Activated CD4-positive, alpha-beta T cell treated with anti-CD3 and anti-CD28 coated beads for 36 hours (primary cell): ENCODE data around the gene GRID1. TPM values are rescaled to one million over a fixed set of nuclear protein-coding genes. Genes with fewer than 3 reads are reported as not detected.

Experiments
- ATAC-seq: fragments of 200-7000 bp; cut with Tn5 transposase; one replicate; pipeline ENCODE4 v1.10.0; 2021; ENCODE audit warnings: mild to moderate bottlenecking, moderate library complexity
- CTCF ChIA-PET: fragments of 350-600 bp; sonication (Branson Sonifier 250); formaldehyde crosslinking; loops from one replicate; lab custom pipeline; 2021; ENCODE audit warnings: antibody characterized with exemption; lab: Charles Lee
- POLR2A ChIA-PET: fragments of 350-600 bp; sonication (Branson Sonifier 250); formaldehyde crosslinking; loops from one replicate; lab custom pipeline; 2021; ENCODE audit warnings: antibody characterized with exemption, inconsistent platforms; lab: Charles Lee
- DNase-seq: peaks from one replicate; pipeline ENCODE4 v3.0.0-alpha.2; 2020
- H3K27ac Mint-ChIP-seq: one replicate; pipeline ENCODE4 v1.8.0; 2021; ENCODE audit warnings: mixed read lengths
- H3K27me3 Mint-ChIP-seq: one replicate; pipeline ENCODE4 v1.8.0; 2021; ENCODE audit warnings: mixed read lengths
- H3K36me3 Mint-ChIP-seq: one replicate; pipeline ENCODE4 v1.8.0; 2021; ENCODE audit warnings: low read depth, mixed read lengths
- H3K4me1 Mint-ChIP-seq: one replicate; pipeline ENCODE4 v1.8.0; 2021; ENCODE audit warnings: mixed read lengths
- H3K4me3 Mint-ChIP-seq: one replicate; pipeline ENCODE4 v1.8.0; 2021; ENCODE audit warnings: mild to moderate bottlenecking, moderate library complexity, mixed read lengths
- H3K9me3 Mint-ChIP-seq: one replicate; pipeline ENCODE4 v1.8.0; 2021; ENCODE audit warnings: low read depth, mixed read lengths
- intact Hi-C, 2 experiments: fragments of 100-400 bp; cut with DNase I in 1 of 2; cut with micrococcal nuclease in 1 of 2; formaldehyde crosslinking; loops; one replicate each; pipeline versions ENCODE4 v1.14.2 to v1.15.1; 2022 to 2024; cut with DNase I, micrococcal nuclease
- total RNA-seq, 2 experiments: library from RNA; stranded (reverse); gene quantifications; one replicate each; pipeline ENCODE4 v1.2.3, GENCODE V29; 2021

GRID1 gene
- total RNA-seq, 2 experiments from 2014 or later, result not detected

DNA sequence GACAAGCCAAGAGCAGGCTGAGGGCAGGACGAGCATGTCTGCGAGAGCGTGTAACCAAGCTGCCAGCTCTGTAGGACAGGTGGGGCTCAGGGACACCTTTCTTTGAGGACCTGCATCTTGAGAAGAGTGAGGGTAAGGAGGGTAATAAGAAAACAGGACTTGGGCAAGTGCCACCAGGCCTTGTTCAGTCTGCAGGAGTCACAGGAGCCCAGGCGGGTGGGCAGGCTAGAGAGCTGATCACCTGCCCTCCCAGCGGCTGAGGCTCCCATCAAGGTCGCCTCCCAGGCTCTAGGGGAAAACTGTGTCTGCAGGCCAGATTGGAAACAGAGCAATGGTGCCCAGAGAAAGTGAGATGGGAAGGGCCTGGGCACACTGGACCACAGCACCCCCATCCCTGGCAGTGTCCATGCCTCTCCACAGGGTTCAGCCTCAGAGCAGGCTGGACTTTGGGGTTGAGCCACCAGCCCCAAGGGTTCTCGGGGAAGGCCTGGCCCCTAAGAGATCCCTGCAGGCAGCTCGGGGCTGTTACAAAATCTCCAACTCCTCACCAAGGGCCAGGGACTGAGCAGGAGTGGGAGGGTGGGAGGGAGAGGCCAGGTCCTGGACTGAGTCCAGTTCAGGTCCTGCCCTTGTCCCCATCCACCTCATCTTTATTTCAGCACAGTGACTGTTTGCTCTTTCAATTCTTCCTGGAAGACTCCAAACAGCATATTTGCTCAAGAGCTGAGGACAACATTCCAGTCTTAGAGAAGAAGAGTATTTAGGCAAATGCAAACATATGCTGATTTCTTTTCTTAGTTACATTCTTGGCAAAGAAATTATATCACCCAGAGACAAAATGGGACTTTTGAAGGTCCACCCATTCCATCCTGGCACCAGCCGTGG is 161.9 kb downstream of the GRID1 start:
- CTCF ChIA-PET, result no interaction called here
- H3K36me3 Mint-ChIP-seq, result no peaks in the 10 kb centered on the region
- peaks cover 4% of the 10 kb centered on the region for H3K27me3 Mint-ChIP-seq
- POLR2A ChIA-PET, result no interaction called here
- intact Hi-C loops, result no loop called here
- H3K9me3 Mint-ChIP-seq, result no peaks in the 10 kb centered on the region
- H3K4me3 Mint-ChIP-seq, result no peak overlapping the region
- no peak overlapping the region for H3K27ac Mint-ChIP-seq
- no peak for DNase-seq
- no peak for ATAC-seq
- no peaks in the 10 kb centered on the region for H3K4me1 Mint-ChIP-seq

- POLR2A ChIA-PET, result no interaction called here
- H3K9me3 Mint-ChIP-seq, result no peaks in the 10 kb centered on the region
- no peak overlapping the region for H3K4me3 Mint-ChIP-seq
- no peak for ATAC-seq
- H3K27me3 Mint-ChIP-seq, result peaks cover 4% of the 10 kb centered on the region
- H3K36me3 Mint-ChIP-seq, result no peaks in the 10 kb centered on the region
- H3K27ac Mint-ChIP-seq, result no peak overlapping the region
- DNase-seq, result peak; percentile 46
- H3K4me1 Mint-ChIP-seq, result no peaks in the 10 kb centered on the region
- CTCF ChIA-PET, result interaction anchor here (0.7 kb wide), 1 partner anchor 18 kb away, joined by 3 read pairs; no protein-coding TSS in a partner anchor
- intact Hi-C loops, result no loop called here
Observed at GRCh38 chr10:86203162-86203905, 163.3 kb downstream of the GRID1 start.

- no peak overlapping the region for H3K4me3 Mint-ChIP-seq
- H3K36me3 Mint-ChIP-seq, result no peaks in the 10 kb centered on the region
- no peaks in the 10 kb centered on the region for H3K9me3 Mint-ChIP-seq
- no peaks in the 10 kb centered on the region for H3K4me1 Mint-ChIP-seq
- POLR2A ChIA-PET, result no interaction called here
- no peak for ATAC-seq
- no peak overlapping the region for H3K27ac Mint-ChIP-seq
- peaks cover 4% of the 10 kb centered on the region for H3K27me3 Mint-ChIP-seq
- DNase-seq, result no peak
- CTCF ChIA-PET, result interaction anchor here (0.8 kb wide), 1 partner anchor 173 kb away, joined by 5 read pairs; no protein-coding TSS in a partner anchor
- intact Hi-C loops, result no loop called here
Observed at GRCh38 chr10:86202226-86202735, 164.3 kb downstream of the GRID1 start.

DNA sequence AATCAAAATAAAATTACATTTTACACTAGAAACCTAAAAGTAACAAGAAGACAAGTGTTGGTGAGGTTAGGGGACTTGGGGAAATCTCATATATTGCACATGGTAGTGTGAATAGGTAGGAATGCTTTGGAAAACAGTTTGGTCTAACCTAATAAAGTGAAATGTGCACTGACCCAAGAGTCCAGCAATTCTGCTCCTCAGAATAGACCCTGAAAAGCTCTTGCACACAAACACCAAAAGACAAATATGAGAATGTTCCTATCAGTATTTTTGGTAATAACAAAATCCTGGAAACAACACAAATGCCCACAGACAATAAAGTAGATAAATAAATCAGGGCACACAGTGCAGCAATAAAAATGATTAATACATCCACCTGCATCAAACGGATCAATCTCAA is 165.7 kb downstream of the GRID1 start:
- peaks cover 5% of the 10 kb centered on the region for H3K27me3 Mint-ChIP-seq
- CTCF ChIA-PET, result no interaction called here

GRCh38 chr10:86200269-86200668 is 166.3 kb downstream of the GRID1 start:
- no peak overlapping the region for H3K4me3 Mint-ChIP-seq
- CTCF ChIA-PET, result no interaction called here
- POLR2A ChIA-PET, result no interaction called here
- no peak overlapping the region for H3K27ac Mint-ChIP-seq
- ATAC-seq, result no peak
- H3K4me1 Mint-ChIP-seq, result no peaks in the 10 kb centered on the region
- H3K9me3 Mint-ChIP-seq, result no peaks in the 10 kb centered on the region
- intact Hi-C loops, result no loop called here
- no peak for DNase-seq
- H3K27me3 Mint-ChIP-seq, result peaks cover 5% of the 10 kb centered on the region
- no peaks in the 10 kb centered on the region for H3K36me3 Mint-ChIP-seq

More for the DNA sequence above, 165.7 kb downstream of the GRID1 start:
- H3K27ac Mint-ChIP-seq, result no peak overlapping the region
- no peaks in the 10 kb centered on the region for H3K36me3 Mint-ChIP-seq
- intact Hi-C loops, result no loop called here
- H3K4me3 Mint-ChIP-seq, result no peak overlapping the region
- no peaks in the 10 kb centered on the region for H3K9me3 Mint-ChIP-seq
- H3K4me1 Mint-ChIP-seq, result no peaks in the 10 kb centered on the region
- ATAC-seq (no peak), DNase-seq (no peak)
- POLR2A ChIA-PET, result no interaction called here

DNA sequence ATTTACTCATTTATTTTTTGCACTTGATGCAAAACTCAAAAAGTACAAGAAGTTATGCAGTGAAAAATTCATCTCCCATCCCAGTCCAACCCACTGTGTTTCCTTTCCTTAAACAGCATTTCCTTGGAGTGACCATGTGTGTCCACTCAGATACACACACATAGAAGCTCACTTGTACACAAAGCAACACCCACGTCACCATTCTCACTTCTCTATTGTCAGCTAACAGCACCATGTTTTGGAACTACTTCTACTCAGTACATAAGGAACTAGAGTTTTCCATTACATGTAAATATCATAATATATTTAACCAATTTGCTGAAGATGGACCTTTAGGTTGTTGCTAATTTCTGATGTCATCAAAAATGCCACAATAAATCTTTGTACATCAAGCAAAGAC is 167.6 kb downstream of the GRID1 start:
- H3K36me3 Mint-ChIP-seq, result no peaks in the 10 kb centered on the region
- ChIA-PET CTCF (no interaction called here), POLR2A (no interaction called here)
- ATAC-seq (no peak), DNase-seq (no peak)
- H3K27me3 Mint-ChIP-seq, result peaks cover 5% of the 10 kb centered on the region
- no peak overlapping the region for H3K4me3 Mint-ChIP-seq
- intact Hi-C loops, result no loop called here
- H3K9me3 Mint-ChIP-seq, result no peaks in the 10 kb centered on the region
- H3K27ac Mint-ChIP-seq, result no peak overlapping the region
- no peaks in the 10 kb centered on the region for H3K4me1 Mint-ChIP-seq

GRCh38 chr10:86198271-86198670 is 168.3 kb downstream of the GRID1 start:
- ChIA-PET CTCF (no interaction called here), POLR2A (no interaction called here)
- Mint-ChIP-seq H3K4me3 (no peak overlapping the region), H3K36me3 (no peaks in the 10 kb centered on the region), H3K27me3 (peaks cover 5% of the 10 kb centered on the region), H3K9me3 (no peaks in the 10 kb centered on the region), H3K27ac (no peak overlapping the region), H3K4me1 (no peaks in the 10 kb centered on the region)
- DNase-seq (no peak), ATAC-seq (no peak)
- intact Hi-C loops, result no loop called here

DNA sequence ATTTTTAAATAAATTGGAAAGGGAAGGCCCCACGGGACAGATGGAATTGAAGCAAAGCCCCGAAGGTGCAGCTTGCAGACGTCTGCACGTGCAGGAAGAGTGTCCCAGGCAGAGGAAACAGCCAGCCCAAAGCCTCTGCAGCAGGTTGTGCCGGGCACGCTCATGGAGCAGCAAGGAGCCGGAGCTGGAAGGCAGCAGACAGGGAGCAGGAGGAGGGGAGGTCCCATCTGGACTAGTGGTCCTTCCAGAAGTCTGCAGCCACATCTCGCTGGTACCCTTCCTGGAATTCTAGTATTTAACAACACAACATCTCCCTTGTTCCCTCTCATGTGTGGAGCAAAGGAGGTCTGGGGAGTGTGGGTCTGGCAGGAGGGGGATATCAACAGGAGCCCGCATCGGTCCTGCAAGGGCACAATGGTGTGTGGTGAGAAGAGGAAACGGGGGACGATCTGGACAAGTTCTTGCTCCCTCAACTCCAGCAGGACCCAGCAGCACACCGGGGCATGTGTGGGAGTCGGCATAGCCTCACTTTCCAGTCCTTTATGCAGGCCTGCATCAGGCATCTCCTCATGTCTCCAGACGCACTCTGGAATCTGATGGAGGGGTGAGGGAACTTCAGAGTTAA is 169.3 kb downstream of the GRID1 start:
- Mint-ChIP-seq H3K27ac (no peak overlapping the region), H3K36me3 (no peaks in the 10 kb centered on the region), H3K4me3 (no peak overlapping the region), H3K4me1 (no peaks in the 10 kb centered on the region), H3K9me3 (no peaks in the 10 kb centered on the region), H3K27me3 (peaks cover 5% of the 10 kb centered on the region)
- ATAC-seq, result no peak
- ChIA-PET CTCF (no interaction called here), POLR2A (no interaction called here)
- intact Hi-C loops, result no loop called here
- no peak for DNase-seq

- DNase-seq (no peak), ATAC-seq (no peak)
- Mint-ChIP-seq H3K4me3 (no peak overlapping the region), H3K36me3 (no peaks in the 10 kb centered on the region), H3K9me3 (no peaks in the 10 kb centered on the region), H3K27me3 (peaks cover 6% of the 10 kb centered on the region), H3K4me1 (no peaks in the 10 kb centered on the region), H3K27ac (no peak overlapping the region)
- intact Hi-C loops, result no loop called here
- POLR2A ChIA-PET, result no interaction called here
- CTCF ChIA-PET, result no interaction called here
Observed at GRCh38 chr10:86195521-86196157, 171.0 kb downstream of the GRID1 start.

- Mint-ChIP-seq H3K9me3 (no peaks in the 10 kb centered on the region), H3K4me3 (no peak overlapping the region), H3K4me1 (no peaks in the 10 kb centered on the region), H3K27me3 (peaks cover 9% of the 10 kb centered on the region), H3K27ac (no peak overlapping the region), H3K36me3 (no peaks in the 10 kb centered on the region)
- ATAC-seq (no peak), DNase-seq (no peak)
- ChIA-PET POLR2A (no interaction called here), CTCF (no interaction called here)
- intact Hi-C loops, result no loop called here
Observed at GRCh38 chr10:86194684-86195083, 171.9 kb downstream of the GRID1 start.

DNA sequence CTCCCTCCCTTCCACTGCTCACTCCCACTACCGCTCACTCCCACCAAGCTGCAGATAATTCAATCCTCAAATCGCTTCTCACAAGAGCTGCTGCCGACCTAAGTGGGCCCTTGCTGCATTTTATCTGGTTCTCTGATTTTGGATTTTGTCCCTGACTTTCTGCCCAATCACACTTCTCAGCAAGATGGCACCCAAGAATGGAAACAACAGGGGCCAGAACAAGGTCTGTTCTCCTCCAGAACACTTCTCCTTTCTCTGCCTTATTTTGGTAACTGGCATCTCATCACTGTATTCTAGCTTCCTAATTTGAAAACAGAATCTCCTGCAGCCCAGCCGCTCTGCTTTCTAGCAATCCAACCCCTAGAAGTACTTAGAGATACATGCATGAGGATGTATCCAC is 172.8 kb downstream of the GRID1 start:
- intact Hi-C loops, result no loop called here

More for the DNA sequence above, 172.8 kb downstream of the GRID1 start:
- no peak overlapping the region for H3K4me3 Mint-ChIP-seq
- no peaks in the 10 kb centered on the region for H3K4me1 Mint-ChIP-seq
- ATAC-seq (no peak), DNase-seq (no peak)
- no peaks in the 10 kb centered on the region for H3K36me3 Mint-ChIP-seq
- ChIA-PET CTCF (no interaction called here), POLR2A (interaction anchor here (0.6 kb wide), 1 partner anchor 32 kb away, joined by 3 read pairs; no protein-coding TSS in a partner anchor)
- no peaks in the 10 kb centered on the region for H3K9me3 Mint-ChIP-seq
- no peak overlapping the region for H3K27ac Mint-ChIP-seq
- H3K27me3 Mint-ChIP-seq, result peaks cover 12% of the 10 kb centered on the region
